Memory B cell (primary cell): Measurements from ENCODE around the gene AGER.
"Not testable (repeated sequence)": the region's sequence is repeated elsewhere in the genome, so short reads cannot be mapped to it uniquely, and the experiment has no call there.

Experiments used
- ATAC-seq: fragments of 150-1000 bp; cut with Tn5 transposase; 2 replicates; pipeline ENCODE4 v1.10.0; 2021; ENCODE audit warnings: low read depth, mild to moderate bottlenecking, moderate library complexity
- DNase-seq, 2 donors: peaks; one replicate each; pipeline ENCODE4 v3.0.0; 2022; ENCODE audit warnings: low spot score in 2 of 2
- H3K27ac Mint-ChIP-seq: one replicate; pipeline ENCODE4 v1.8.0; 2022; ENCODE audit warnings: mild to moderate bottlenecking, moderate library complexity, mixed read lengths
- H3K27me3 Mint-ChIP-seq: one replicate; pipeline ENCODE4 v1.8.0; 2022; ENCODE audit warnings: mixed read lengths
- H3K36me3 Mint-ChIP-seq: one replicate; pipeline ENCODE4 v1.8.0; 2022; ENCODE audit warnings: mild to moderate bottlenecking, mixed read lengths
- H3K4me1 Mint-ChIP-seq: one replicate; pipeline ENCODE4 v1.8.0; 2022; ENCODE audit warnings: mixed read lengths
- H3K4me3 Mint-ChIP-seq: one replicate; pipeline ENCODE4 v1.8.0; 2022; ENCODE audit warnings: mild to moderate bottlenecking, moderate library complexity, mixed read lengths
- H3K9me3 Mint-ChIP-seq: one replicate; pipeline ENCODE4 v1.8.0; 2022; ENCODE audit warnings: mixed read lengths

The AGER gene

DNA sequence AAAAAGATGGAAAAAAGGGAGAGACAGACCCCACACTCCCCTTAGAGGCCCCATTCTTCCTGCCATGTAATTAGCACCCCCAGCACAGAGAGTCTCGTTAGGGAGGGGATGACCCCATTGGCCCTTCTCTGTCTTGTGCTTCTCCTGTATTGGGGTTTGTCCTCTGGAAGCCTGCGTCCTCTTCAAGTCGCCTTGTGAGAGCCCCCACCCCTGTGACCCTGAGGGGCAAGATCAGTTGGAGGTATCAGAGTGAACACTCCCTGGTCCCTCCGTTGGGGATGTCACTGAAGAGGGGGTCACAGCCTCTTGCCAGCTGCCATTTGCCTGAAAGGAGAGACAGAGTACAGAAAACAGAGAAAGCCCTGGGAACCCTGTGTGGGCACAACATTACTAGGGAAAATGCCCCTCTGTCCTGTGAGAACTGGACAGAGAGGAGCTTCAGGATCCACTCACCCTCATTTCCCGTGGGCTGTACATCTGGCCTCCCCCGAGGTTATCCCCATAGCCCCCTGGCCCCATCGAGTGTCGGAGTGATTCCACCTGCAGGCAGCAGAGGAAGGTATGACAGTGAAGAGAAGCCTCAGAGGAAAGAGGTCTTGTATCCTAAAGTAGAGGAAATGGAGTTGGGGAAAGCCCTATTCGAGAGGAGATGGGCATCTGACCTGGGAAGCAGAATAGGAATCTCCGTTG lies 2.2 kb upstream of the AGER start:
- Mint-ChIP-seq H3K4me1 (peaks cover 37% of the 10 kb centered on the region), H3K27ac (peak overlapping the region; percentile 99), H3K36me3 (peaks cover 32% of the 10 kb centered on the region), H3K4me3 (peak overlapping the region; percentile 55)
- not testable (repeated sequence) for H3K9me3 Mint-ChIP-seq, DNase-seq, ATAC-seq, H3K27me3 Mint-ChIP-seq

GRCh38 chr6:32185681-32186131 lies 1.7 kb upstream of the AGER start:
- Mint-ChIP-seq H3K27ac (peak overlapping the region; percentile 99), H3K4me1 (peaks cover 35% of the 10 kb centered on the region), H3K36me3 (peaks cover 30% of the 10 kb centered on the region), H3K4me3 (peak overlapping the region; percentile 55)
- DNase-seq, H3K27me3 Mint-ChIP-seq, H3K9me3 Mint-ChIP-seq: not testable (repeated sequence)
- ATAC-seq = peak; percentile 53

DNA sequence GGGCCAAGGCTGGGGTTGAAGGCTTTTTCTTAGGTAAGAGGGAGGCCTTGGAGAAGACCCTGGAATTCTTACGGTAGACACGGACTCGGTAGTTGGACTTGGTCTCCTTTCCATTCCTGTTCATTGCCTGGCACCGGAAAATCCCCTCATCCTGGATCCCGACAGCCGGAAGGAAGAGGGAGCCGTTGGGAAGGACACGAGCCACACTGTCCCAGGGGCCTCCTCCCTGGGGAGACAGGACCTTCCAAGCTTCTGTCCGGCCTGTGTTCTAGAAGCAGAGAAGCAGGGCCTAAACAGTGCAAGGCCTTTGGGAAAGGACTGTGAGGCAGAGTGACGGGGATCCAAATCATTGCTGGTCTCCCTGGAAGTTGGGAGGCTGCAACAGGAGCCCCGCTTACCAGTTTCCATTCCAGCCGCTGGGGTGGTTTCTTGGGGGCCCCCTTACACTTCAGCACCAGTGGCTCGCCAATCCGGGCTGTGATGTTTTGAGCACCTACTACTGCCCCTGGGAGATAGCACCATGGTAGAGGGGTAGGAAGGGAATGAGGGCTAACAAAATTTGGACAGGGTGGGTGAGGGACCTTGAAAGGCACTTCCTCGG lies 470 bp downstream of the AGER start:
- no peaks in the 10 kb centered on the region for H3K9me3 Mint-ChIP-seq
- no peak overlapping the region for H3K4me3 Mint-ChIP-seq
- ATAC-seq (no peak), DNase-seq (no peak)
- no peaks in the 10 kb centered on the region for H3K27me3 Mint-ChIP-seq
- H3K36me3 Mint-ChIP-seq = peaks cover 32% of the 10 kb centered on the region
- peak overlapping the region; percentile 31 for H3K27ac Mint-ChIP-seq
- peaks cover 39% of the 10 kb centered on the region for H3K4me1 Mint-ChIP-seq

GRCh38 chr6:32183030-32183429 lies 1.0 kb downstream of the AGER start:
- Mint-ChIP-seq H3K4me1 (peaks cover 40% of the 10 kb centered on the region), H3K27ac (peak overlapping the region; percentile 31), H3K36me3 (peaks cover 31% of the 10 kb centered on the region), H3K9me3 (no peaks in the 10 kb centered on the region), H3K4me3 (no peak overlapping the region), H3K27me3 (no peaks in the 10 kb centered on the region)
- DNase-seq (no peak), ATAC-seq (no peak)

DNA sequence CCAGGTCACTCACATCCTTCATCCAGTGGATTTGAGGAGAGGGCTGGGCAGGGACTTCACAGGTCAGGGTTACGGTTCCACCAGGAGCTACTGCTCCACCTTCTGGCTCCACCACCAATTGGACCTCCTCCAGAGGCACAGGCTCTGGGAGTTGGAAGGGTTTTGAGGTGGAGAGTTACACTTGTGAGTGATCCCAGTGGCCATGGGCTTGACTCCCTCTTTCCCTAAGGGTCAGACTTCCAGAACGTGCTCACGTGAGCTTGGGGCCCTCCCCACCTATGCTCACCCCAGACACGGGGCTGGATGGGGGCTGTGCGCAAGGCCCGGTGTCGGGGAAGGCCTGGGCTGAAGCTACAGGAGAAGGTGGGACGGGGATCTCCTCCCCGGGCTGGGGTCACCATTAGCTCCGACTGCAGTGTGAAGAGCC lies 1.5 kb downstream of the AGER start:
- ATAC-seq (no peak), DNase-seq (no peak)
- Mint-ChIP-seq H3K27ac (no peak overlapping the region), H3K4me1 (peaks cover 40% of the 10 kb centered on the region), H3K9me3 (no peaks in the 10 kb centered on the region), H3K27me3 (no peaks in the 10 kb centered on the region), H3K4me3 (no peak overlapping the region), H3K36me3 (peaks cover 29% of the 10 kb centered on the region)

DNA sequence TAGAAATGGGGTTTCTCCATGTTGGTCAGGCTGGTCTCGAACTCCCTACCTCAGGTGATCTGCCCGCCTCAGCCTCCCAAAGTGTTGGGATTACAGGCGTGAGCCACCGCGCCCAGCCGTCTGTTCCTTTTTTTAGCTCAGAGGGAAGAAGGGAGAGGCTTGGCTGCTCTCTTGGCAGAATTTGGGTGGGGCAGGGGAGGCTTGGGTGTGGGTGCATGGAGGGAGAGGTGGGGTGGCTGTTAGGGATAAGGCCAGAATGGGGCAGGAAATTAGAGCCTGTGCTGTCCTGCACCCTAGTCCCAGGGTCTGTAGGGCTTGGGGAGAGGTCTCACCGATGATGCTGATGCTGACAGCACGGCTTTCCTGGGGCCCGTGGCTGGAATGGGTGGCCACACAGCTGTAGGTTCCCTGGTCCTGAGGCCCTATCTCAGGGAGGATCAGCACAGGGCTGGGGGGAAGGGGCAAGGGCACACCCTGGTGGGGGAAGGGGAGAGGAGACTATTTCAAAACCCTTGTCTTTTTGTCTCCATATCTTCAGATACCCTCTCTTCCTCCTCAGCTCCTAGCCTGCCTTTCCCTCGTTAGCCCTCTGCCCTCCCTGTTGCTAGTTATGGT lies 2.0 kb downstream of the AGER start:
- DNase-seq (no peak), ATAC-seq (no peak)
- peaks cover 25% of the 10 kb centered on the region for H3K36me3 Mint-ChIP-seq
- peaks cover 39% of the 10 kb centered on the region for H3K4me1 Mint-ChIP-seq
- no peak overlapping the region for H3K4me3 Mint-ChIP-seq
- no peak overlapping the region for H3K27ac Mint-ChIP-seq
- no peaks in the 10 kb centered on the region for H3K9me3 Mint-ChIP-seq
- no peaks in the 10 kb centered on the region for H3K27me3 Mint-ChIP-seq

DNA sequence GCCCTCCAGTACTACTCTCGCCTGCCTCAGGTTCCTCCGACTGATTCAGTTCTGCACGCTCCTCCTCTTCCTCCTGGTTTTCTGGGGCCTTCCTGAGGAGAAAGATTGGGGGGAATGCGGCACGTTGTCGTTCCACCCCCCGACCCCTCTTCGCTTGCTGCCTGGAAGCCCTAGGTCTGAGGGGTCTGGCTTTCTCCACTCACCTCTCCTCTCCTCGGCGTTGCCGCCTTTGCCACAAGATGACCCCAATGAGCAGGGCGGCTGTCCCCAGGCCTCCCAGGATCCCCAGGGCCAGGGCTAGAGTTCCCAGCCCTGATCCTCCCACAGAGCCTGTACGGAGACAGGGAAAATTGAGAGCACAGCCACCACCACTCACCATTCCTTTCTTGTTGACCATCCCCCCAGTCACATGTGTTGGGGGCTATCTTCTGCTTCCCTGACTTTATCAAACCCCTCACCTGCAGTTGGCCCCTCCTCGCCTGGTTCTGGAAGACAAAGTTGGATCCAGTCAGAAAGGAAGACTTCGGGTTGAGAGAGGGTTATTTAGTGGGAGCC lies 2.8 kb downstream of the AGER start:
- Mint-ChIP-seq H3K4me1 (peaks cover 41% of the 10 kb centered on the region), H3K4me3 (no peak overlapping the region)
- no peak for DNase-seq

GRCh38 chr6:32179766-32180405 lies 4.2 kb downstream of the AGER start:
- Mint-ChIP-seq H3K27me3 (no peaks in the 10 kb centered on the region), H3K36me3 (peaks cover 14% of the 10 kb centered on the region), H3K4me3 (peak overlapping the region; percentile 43), H3K27ac (no peak overlapping the region), H3K4me1 (peaks cover 45% of the 10 kb centered on the region), H3K9me3 (peaks cover 1% of the 10 kb centered on the region)
- no peak for DNase-seq
- no peak for ATAC-seq

More for the DNA sequence above, 2.8 kb downstream of the AGER start:
- Mint-ChIP-seq H3K27me3 (no peaks in the 10 kb centered on the region), H3K27ac (peak overlapping the region; percentile 3), H3K36me3 (peaks cover 19% of the 10 kb centered on the region), H3K9me3 (peaks cover 1% of the 10 kb centered on the region)
- ATAC-seq = no peak

- DNase-seq = no peak
- no peaks in the 10 kb centered on the region for H3K27me3 Mint-ChIP-seq
- peaks cover 52% of the 10 kb centered on the region for H3K4me1 Mint-ChIP-seq
- H3K36me3 Mint-ChIP-seq = peaks cover 16% of the 10 kb centered on the region
- peaks cover 1% of the 10 kb centered on the region for H3K9me3 Mint-ChIP-seq
- H3K27ac Mint-ChIP-seq = peak overlapping the region; percentile 93
- peak overlapping the region; percentile 89 for H3K4me3 Mint-ChIP-seq
- no peak for ATAC-seq
These were observed 5.3 kb downstream of the AGER start for GRCh38 chr6:32178547-32179440.

DNA sequence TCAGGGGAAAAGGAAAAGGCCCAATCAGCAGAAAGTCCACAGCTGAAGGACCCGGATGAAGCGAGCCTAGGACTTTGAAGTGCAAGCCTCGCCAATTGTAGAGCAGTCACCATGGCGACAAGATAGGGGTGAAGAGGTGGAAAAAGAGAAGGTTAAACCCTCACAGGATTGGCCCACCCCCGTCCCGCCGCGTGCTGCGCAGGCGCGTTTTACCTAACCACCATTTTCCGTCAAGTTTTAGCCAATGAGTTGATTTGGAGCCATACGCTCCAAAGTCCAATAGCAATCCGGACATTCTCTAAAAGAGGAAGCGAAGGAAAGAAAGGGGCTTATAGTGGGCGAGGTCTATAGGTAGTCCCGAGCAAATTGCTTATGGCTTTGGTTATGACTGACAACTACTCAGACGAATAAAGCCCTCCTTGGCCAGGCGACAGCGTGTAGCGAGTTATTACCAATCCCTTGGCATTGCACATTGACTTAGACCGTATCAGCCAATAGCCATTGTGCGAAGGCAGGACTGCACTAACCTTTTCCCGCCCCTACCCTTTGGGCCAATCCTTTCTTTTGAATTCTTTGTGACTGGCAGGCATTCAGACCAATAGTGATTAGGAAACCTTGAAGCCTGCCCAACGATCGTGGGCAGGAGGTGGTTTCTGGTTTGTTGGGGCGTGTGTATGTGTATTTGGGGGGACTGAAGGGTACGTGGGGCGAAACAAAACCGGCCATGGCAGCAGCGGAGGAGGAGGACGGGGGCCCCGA lies 6.1 kb downstream of the AGER start, which contains the start of gene RNF5:
TSS of gene RNF5 (plus strand) at position 618 of the 759 bp plus-strand sequence. CDS start at position 725, 107 bp downstream.
- peak within 1 kb of the TSS; percentile 89 for H3K4me3 Mint-ChIP-seq
- H3K36me3 Mint-ChIP-seq = peaks cover 16% of the 10 kb centered on the region
- H3K27me3 Mint-ChIP-seq = no peaks in the 10 kb centered on the region
- peaks cover 57% of the 10 kb centered on the region for H3K4me1 Mint-ChIP-seq
- H3K27ac Mint-ChIP-seq = peak within 1 kb of the TSS; percentile 93
- DNase-seq = peak; percentile 71 to 92
- ATAC-seq = peak; percentile 80
- H3K9me3 Mint-ChIP-seq = peaks cover 1% of the 10 kb centered on the region

GRCh38 chr6:32177183-32177787 lies 6.8 kb downstream of the AGER start:
- Mint-ChIP-seq H3K4me3 (peak overlapping the region; percentile 89), H3K27me3 (no peaks in the 10 kb centered on the region), H3K9me3 (peaks cover 1% of the 10 kb centered on the region), H3K27ac (peak overlapping the region; percentile 93), H3K4me1 (peaks cover 62% of the 10 kb centered on the region), H3K36me3 (peaks cover 16% of the 10 kb centered on the region)
- ATAC-seq (no peak), DNase-seq (peak in 1 of 2 donors; percentile 27)

GRCh38 chr6:32176476-32177182 lies 7.4 kb downstream of the AGER start:
- peaks cover 1% of the 10 kb centered on the region for H3K9me3 Mint-ChIP-seq
- H3K36me3 Mint-ChIP-seq = peaks cover 16% of the 10 kb centered on the region
- peak overlapping the region; percentile 89 for H3K4me3 Mint-ChIP-seq
- no peak for ATAC-seq
- peaks cover 62% of the 10 kb centered on the region for H3K4me1 Mint-ChIP-seq
- H3K27ac Mint-ChIP-seq = peak overlapping the region; percentile 93
- no peak for DNase-seq
- no peaks in the 10 kb centered on the region for H3K27me3 Mint-ChIP-seq
